GM12801 (cell line): ENCODE data around the gene MED12L.

Experiments
- CTCF ChIP-seq: IDR thresholded peaks from one replicate; pipeline ENCODE4 v1.5.1; 2011; ENCODE audit warnings: control low read depth; ENCODE audit not compliant: insufficient read length; ENCODE audit errors: extremely low read depth

Gene MED12L, protein sequence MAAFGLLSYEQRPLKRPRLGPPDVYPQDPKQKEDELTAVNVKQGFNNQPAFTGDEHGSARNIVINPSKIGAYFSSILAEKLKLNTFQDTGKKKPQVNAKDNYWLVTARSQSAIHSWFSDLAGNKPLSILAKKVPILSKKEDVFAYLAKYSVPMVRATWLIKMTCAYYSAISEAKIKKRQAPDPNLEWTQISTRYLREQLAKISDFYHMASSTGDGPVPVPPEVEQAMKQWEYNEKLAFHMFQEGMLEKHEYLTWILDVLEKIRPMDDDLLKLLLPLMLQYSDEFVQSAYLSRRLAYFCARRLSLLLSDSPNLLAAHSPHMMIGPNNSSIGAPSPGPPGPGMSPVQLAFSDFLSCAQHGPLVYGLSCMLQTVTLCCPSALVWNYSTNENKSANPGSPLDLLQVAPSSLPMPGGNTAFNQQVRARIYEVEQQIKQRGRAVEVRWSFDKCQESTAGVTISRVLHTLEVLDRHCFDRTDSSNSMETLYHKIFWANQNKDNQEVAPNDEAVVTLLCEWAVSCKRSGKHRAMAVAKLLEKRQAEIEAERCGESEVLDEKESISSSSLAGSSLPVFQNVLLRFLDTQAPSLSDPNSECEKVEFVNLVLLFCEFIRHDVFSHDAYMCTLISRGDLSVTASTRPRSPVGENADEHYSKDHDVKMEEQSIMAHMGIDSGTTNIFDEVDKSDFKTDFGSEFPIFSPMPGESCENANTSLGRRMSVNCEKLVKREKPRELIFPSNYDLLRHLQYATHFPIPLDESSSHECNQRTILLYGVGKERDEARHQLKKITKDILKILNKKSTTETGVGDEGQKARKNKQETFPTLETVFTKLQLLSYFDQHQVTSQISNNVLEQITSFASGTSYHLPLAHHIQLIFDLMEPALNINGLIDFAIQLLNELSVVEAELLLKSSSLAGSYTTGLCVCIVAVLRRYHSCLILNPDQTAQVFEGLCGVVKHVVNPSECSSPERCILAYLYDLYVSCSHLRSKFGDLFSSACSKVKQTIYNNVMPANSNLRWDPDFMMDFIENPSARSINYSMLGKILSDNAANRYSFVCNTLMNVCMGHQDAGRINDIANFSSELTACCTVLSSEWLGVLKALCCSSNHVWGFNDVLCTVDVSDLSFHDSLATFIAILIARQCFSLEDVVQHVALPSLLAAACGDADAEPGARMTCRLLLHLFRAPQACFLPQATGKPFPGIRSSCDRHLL (N-terminal part only)

GRCh38 chr3:151085227-151085888, at the start of gene MED12L:
Gene MED12L (plus strand): TSS chr3:151085664. CDS start chr3:151086927, 1,263 bp downstream.
- TF ChIP-seq CTCF: no peak

GRCh38 chr3:151037746-151038477, 47.6 kb upstream of the MED12L start:
- no peak for TF ChIP-seq CTCF

GRCh38 chr3:151044706-151045105, 40.8 kb upstream of the MED12L start:
- no peak for TF ChIP-seq CTCF

- no peak for TF ChIP-seq CTCF
Observed at GRCh38 chr3:151047636-151048035, 37.8 kb upstream of the MED12L start.

DNA sequence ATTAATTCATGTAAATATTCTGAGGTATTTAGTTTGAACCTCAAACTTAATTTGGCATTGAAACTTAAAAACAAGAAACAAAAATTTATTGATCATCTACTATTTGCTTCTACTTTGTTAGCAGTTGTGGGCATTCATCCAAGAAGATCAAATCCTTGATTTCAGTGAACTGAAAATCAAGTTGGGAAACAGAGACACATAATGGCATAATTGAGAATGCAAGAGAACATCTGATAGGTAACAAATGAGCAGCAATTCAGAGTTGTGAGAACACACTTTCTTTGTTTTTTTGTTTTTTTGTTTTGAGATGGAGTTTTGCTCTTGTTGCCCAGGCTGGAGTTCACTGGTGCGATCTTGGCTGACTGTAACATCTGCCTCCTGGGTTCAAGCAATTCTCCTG, 33.9 kb upstream of the MED12L start:
- TF ChIP-seq CTCF: no peak

GRCh38 chr3:151052346-151052745, 33.1 kb upstream of the MED12L start:
- TF ChIP-seq CTCF: no peak
